Upper lobe of left lung (tissue), 4 donors: ENCODE results near the gene MPDZ.

Experiments
- CTCF ChIP-seq, 6 experiments: fragments of 450-650 bp in 4 of 6; fragments of 200-600 bp in 2 of 6; sonication (generic) in 2 of 6; IDR thresholded peaks; one replicate each; pipeline ENCODE4 v1.5.1; 2016 to 2019; ENCODE audit warnings: antibody characterized with exemption in 6 of 6
- POLR2AphosphoS5 ChIP-seq, 2 donors: sonication (generic); formaldehyde crosslinking; IDR thresholded peaks; one replicate each; pipeline ENCODE4 v1.5.1; 2017; ENCODE audit warnings: antibody characterized with exemption in 2 of 2

- TF ChIP-seq CTCF (IDR thresholded peaks at IDR 0.05) (no peak), POLR2AphosphoS5 (IDR thresholded peaks at IDR 0.05) (no peak)
These were observed 128.0 kb downstream of the MPDZ start for GRCh38 chr9:13151489-13151888.
